HL-60/S4 (cell line): ENCODE measurements around the gene RNU1-2.
"Not testable (repeated sequence)": the region's sequence is repeated elsewhere in the genome, so short reads cannot be mapped to it uniquely, and the experiment has no call there.

Experiments
- in situ Hi-C: fragments of 300-500 bp; cut with MboI; formaldehyde crosslinking; loops from 2 replicates; pipeline ENCODE4 v1.14.3; 2022; ENCODE audit warnings: low sequenced_read_pairs

RNU1-2 gene

DNA sequence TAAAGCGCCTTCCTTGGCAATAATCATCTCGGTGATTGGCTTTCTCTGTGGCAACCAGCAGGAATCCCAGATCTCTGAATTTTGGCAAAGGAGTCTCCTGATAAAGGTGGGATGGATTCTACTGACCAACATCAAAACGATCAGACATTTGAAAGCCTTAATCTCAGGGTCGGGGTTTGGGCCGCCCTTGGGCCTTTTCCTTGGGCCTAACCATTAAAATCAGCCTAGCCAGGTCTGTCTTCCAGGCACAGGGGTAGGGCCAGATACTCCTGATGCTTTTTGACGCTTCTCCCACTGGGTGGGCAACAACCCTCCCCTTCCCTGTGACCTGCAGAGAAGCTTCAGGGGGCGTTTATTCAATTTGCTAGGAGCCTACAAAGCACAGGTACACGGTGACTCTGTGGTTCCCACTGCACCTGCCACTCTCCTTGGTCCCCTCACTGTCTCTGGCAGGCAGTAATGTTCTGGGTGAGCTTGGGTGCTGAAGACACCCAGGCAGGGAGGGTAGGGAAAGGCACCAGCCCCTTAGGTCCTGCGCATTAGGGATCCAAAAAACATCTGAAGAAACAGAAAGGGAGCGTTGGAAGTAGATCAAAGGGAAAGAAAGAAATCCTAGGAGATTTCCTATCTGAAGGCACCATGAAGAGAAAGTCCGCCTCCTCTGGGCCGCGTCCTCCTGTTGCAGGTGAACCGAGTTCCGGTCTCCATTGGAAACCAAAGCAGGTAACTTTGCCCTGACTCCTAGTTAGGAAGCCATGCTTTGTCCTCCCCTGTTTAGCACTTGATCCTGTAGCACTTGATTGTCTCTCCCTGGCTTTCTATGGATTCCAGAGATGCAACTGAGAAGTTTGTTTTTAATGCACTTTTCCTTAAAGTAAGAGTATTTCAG, 12.3 kb downstream of the RNU1-2 start:
- in situ Hi-C loops: loop anchor here (10.0 kb wide), 2 partner anchors 183 to 293 kb away; partner anchors contain the start of gene NBPF1

DNA sequence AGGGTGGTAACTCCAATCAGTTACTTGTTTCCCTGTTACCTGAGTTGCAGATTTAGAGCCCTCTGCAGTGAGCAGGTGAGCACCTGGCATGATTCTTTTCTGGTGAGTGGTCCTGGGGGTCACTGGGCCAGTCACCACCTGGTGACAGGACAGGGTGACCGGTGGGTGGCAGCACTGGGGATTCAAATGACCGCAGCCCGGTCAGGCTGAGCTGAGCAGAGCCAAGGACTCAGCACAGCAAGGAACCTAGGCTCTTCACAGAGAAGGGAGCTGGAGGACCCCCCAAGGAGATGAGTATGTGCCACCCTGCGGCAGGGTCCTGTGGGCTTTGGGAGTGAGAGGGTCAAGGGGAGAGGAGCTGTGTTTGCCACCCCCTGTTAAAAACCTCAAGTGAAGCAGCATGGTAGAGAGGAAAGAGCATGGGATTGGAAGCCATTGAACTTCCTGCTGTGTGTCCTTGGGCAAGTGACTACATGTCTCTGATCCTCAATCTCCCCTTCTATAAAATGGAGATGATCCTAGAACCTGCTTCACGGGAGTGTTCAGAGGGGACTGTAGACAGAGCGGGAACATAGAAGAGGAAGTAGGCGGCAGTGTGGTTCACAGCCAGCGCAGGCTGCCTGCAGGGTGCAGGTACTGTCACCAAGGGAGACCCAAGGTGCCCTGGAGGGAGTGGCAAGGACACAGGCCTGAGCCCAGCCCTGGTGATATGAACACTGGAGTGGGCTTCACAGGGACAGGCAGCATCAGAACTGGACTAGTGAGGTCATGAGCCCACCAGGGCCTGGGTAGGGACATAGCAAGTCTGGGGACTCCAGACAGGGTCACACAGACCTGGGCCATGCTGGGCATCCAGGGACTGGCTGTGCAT, 16.3 kb downstream of the RNU1-2 start:
- in situ Hi-C loops: not testable (repeated sequence)

DNA sequence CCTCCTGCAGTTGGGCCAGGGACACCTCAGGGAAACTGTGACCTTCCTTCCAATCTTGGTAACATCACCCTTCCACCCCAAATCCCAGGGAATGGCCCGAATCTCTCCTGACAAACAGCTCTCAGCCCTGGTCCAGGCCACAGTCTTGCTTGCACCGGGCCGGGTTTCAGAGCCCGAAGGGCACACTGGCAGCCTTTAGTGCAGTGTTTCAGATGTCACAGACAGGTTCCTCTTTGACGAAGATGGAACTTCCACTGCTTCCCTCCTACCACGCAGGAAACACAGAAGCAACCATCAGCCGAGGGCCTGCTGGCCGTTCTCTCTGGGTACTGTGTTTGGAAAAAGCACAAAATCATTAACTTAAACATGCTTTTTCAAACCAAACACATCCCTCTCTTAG, 17.0 kb downstream of the RNU1-2 start:
- in situ Hi-C loops: not testable (repeated sequence)

DNA sequence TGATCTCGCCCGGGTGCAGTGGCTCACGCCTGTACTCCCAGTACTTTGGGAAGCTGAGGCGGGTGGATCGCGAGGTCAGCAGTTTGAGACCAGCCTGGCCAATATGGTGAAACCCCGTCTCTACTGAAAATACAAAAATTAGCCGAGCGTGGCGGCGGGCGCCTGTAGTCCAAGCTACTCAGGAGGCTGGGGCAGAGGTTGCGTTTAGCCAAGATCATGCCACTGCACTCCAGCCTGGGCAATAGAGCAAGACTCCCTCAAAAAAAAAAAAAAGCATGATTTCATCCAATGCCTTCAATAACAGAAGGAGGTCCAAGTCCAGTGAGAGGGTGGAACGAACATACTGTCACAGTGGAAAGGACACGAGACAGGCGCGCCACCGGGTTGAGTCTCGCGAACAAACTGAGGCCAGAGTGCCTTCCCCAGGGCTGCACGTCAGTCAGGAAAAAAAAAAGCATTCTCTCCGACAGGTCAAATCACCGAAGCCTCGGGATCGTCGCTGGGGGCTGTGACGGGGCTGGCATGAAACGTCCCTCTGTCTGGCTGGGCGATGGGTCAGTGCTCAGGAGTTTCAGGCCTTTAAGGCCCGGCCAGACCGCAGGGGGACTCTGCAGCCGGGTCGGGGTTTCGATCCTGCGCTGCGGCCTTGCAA, 17.5 kb downstream of the RNU1-2 start:
- in situ Hi-C loops: no loop called here

DNA sequence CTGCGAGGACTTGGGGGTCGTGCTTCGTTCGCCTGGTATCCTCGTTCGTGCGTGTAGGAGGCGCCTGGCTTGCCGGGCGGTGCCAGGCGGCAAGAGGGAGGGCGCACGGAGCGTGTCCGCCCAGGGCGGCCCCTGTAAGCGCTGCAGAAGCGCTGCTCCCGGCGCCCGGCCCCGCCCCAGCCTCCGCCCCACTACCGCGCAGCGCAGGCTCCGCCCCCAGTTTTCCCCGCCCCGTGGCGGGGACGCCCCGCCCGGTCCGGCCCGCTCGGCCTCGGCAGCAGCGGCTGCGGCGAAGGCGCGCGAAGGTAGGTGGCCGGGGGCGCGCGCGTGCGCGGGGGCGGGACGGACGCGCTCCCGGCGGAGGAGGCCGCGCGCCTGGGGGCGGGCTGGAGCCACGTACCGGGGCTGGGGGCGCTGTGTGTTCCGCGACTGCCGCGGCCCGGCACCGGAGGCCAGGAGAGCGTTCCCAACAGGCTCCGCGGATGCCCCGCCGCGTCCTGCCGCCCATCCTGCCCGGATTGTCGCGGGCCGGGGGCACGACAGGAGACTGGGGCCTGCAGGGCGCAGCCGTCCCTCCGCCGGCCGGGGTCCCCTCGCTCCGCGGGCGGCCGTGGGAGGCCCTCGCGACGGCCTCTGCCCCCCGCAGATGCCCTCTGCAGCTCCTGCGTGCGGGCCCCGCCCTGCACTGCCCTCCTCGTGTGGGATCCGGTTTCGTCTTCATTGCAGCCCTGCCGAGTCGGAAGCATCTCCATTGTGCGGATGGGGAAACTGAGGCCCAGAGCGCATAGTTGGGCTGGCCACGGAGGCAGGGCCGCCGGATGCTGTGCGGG, 18.3 kb downstream of the RNU1-2 start:
- in situ Hi-C loops: no loop called here

DNA sequence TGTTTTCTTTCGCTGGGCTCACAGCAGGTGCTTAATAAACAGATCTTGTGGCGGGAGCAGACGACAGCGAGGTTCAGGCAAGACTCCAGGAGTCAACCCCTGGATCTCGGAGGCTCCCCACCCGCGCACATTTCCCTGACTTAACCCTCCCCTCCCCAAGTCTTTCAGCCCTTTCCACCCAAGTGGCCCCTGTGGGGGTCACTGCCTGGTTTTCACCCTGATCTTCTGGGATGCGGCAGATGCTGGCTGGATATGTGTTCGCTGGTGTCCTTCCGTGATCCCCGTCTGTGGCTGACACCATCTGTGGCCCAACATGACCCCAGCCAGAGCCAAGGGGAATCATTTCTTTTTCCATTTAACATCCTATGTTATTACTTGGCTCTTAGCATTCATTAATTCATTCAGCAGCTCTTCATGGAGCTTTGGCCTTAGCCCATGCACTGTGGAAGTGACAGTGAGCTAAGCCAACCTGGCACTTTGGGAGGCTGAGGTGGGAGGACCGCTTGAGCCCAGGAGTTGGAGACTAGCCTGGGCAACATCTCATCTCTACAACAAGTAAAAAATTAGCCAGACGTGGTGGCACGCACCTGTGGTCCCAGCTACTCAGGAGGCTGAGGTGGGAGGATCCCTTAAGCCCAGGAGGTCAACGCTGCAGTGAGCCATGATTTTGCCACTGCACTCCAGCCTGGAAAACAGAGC, 19.3 kb downstream of the RNU1-2 start:
- in situ Hi-C loops: not testable (repeated sequence)

DNA sequence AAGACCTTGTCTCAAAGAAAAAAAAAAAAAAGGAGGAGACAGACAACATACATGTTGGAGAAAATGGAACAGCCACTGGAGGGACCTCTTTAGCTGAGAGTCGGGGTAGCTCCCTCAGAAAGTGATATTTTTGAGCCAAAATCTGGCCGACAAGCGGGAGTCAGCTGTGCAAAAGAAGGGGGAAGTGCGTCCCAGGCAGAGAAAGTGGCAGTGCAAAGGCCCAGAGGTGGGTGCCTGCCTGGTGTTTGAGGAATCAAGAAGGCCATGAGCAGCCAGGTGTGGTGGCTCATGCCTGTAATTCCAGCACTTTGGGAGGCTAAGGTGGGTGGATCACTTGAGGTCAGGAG, 19.8 kb downstream of the RNU1-2 start:
- in situ Hi-C loops: no loop called here

DNA sequence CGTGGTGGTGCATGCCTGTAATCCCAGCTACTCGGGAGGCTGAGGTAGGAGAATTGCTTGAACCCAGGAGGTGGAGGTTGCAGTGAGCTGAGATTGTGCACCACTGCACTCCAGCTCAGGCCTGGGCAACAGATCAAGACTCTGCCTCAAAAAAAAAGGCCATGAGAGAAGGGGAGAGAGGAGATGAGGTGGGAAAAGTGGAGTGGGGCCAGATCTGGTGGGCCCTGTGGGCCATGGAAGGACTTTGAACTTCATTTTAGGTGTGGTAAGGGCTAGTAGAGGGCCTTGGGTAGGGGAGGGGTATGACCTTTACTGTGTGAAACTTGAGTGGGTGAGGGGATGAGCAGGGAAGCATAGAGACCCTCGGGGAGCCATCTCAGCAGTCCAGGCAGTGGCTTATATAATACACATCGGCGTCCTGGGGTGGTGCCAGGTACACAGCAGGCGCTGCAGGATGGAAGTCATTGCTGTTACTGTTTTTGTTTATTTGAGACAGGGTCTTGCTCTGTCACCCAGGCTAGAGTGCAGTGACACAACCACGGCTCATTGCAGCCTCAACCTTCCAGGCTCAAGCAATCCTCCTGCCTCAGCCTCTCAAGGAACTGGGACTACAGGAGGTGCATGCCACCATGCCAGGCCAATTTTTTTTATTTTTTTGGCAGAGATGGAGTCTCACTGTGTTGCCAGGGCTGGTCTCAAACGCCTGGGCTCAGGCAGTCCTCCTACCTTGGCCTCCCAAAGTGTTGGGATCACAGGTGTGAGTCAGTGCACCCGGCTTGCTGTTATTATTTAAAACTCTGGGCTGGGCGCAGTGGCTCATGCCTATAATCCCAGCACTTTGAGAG, 20.5 kb downstream of the RNU1-2 start:
- in situ Hi-C loops: not testable (repeated sequence)

DNA sequence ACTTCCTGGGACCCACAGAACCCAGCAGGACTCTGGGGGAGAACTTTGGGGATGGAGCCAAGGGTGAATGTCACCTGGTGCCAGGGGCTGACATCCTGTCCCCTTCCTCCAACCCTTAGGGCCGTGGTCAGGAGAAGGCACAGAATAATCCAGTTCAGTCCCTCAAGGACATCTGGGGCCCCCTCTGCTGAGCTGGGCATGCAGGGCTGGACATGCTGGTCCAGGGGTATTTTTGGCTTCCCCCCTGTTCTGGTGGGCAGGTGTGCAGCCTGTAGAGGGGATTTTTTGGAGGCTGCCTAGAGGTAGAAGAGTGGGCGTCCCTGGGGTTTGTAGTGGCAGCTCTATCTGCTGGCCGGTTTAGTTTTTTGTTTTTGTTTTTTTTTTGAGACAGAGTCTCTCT, 22.6 kb downstream of the RNU1-2 start:
- in situ Hi-C loops: no loop called here

DNA sequence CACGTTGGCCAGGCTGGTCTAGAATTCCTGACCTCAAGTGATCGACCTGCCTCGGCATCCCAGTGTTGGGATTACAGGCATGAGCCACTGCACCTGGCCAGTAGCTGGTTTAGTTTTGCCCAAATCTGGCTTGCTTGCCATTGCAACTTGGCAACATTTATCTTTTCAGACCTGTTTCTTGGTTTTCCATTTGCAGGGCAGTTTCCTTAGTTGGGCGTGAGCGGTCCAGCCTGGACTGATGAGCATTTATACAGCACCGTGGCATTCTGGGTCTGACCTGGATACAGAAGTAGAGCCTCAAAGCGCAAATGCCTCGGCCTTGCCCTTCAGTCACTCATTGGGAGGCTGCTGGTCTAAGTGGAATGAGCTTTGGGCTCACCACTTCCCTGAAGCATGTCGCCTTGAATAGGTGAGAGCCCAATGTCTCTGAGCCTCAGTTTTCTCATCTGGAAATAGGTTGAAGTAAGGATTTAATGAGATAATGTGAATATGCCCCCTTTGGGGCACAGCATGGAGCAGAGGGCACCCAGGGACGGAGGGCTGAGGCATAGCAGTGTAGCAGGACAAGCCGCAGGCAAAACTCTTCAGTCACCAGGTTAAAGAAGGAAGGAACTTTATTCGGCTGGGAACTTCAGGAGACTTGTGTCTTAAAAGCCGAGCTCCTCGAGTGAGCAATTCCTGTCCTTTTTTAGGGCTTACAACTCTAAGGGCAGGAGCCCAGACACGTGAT, 23.3 kb downstream of the RNU1-2 start:
- in situ Hi-C loops: not testable (repeated sequence)

DNA sequence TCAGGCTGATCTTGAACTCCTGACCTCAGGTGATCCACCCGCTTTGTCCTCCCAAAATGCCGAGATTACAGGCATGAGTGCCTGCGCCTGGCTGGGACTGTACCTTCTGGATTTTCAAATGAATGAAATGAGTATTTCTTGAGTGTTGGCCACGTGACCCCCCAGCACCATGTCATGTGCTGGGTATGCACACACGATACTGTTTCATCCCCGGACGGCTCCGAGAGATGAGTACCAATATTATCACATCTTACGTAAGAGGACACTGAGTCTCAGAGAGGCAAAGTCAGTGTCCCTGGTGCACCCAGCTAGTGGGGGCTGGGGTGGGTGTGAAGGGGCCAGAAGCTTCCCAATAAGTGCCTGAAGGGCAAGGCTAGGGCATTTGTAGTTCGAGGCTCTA, 25.2 kb downstream of the RNU1-2 start:
- in situ Hi-C loops: no loop called here

DNA sequence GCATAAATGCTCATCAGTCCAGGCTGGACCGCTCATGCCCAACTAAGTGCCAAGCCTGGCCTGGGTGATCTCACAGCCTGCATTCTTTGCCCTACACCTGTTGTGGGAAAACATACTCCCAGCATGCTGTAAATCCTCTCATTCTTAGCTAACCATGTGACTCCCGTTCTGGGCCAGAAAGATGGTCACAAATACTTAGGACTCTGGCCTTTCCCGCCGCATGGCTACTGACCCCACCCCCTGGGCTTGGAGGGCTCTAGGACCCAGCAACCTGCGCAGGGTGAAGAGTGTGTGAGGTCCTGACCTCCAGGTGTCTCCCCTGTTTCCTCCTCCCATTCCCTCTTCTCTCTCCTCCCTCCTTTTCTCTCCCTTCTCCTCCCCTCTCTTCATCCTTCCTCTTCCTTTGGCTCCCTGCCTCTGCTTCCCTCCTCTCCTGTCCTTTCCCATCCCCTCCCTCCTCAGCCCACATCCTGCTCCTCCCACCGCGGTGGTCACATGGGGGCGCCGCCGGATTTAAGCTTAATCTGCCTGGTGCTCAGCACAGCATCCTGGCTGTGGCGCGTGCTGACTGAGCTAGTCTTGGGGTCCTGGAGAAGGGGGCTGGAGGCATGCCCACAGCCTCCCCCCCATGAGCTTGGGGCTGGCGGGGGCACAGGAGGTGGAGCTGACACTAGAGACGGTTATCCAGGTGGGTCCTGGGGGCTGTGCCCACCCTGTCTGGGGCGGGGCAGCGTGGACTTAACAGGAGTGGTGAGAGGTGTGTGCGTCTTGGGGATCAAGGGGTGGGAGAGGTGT, 25.8 kb downstream of the RNU1-2 start, which contains the start of gene CROCC:
Gene CROCC (plus strand): TSS at position 541 of the 795 bp plus-strand sequence. CDS start 88 bp downstream, at position 629.
- in situ Hi-C loops: no loop called here

DNA sequence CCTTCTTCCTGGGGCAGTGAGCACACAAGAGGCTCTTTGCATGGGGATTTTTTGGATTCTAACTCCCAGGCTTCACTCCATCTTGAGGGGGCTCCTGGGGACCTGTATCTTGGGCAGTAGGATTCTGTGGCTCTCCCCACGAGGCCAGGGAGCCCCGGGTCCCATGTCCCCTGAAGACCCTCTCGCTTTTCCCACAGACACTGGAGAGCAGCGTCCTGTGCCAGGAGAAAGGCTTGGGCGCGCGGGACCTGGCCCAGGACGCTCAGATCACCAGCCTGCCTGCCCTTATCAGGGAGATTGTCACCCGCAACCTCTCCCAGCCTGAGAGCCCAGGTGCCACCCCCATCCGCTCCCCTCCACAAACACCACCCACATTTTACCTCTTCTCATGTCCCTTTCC, 26.7 kb downstream of the RNU1-2 start:
- in situ Hi-C loops: no loop called here

DNA sequence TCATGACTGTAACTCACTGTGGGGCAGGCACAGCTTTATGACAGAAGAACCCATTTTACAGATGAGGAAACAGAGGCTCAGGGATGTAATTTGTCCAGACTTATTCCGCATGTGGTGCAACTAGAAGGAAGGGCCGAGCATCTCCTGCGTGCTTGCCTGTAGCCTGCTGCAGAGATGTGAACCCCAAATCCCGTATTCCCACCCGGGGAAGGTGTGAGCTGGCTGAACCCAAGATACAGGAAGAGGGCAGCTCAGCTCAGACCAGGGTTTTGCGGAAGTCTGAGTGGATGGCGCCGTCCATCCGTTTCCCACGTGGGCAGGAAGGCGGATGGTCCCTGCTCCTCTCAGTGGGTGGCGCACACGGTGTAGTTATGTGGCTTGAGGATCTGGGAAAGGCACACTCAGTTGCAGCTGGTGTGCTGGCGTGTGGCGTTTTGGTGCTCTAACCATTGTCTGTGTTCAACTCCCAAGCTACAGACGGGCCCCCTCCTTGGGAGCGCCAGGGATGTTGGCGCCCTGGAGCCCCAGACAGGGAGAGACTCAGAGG, 27.2 kb downstream of the RNU1-2 start:
- in situ Hi-C loops: no loop called here

DNA sequence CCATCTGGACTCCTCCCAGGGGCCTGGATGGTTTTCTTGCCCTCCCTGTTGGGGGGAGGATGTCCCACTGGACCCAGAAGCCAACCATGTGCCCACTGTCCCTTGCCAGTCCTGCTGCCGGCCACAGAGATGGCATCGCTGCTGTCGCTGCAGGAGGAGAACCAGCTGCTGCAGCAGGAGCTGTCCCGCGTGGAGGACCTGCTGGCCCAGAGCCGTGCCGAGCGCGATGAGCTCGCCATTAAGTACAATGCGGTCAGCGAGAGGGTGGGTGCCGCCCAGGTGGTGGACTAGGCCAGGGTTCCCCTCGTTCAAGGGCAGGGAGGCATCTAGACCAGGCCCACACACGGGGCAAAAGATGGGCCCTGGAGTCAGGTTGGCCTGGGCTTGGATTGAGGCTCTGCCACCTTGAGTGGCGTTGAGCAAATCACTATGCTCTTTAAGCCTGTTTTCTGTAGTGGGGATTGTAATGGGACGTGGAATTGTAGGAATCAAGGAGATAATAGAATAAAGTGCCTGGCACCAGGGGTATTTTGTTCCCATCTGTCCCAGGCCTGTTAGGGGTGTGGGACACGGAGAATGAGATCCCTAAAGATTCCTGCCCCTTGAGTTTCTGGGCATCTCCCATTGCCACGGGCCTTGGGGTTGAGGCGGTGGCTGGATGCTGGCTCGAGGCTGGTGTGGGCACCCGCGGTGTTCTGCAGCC, 28.6 kb downstream of the RNU1-2 start:
- in situ Hi-C loops: no loop called here

DNA sequence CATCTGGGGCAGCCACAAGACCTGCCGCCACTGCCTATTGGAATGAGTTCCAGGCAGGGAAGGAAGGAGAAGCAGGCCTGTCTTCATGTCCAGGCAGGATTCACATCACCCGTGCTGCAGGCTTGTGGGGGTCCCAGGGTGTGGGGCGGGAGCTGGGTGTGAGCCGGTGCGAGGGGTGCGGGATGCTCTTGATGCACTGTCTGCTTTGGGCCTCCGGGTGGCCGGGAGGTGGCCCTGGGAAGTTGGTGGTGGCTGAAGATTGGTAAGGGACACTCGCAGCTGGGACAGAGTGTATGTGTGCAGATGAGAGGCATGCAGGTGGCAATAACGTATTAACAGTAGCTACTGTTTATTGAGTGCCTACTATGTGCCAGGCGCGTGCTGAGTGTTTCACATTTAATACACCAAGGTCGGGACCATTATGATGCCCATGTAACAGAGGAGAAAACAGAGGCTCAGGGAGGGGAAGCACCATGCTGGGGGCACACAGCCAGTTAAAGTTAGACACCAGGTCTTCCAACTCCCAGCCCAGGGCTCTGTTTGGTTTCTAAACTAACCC, 29.2 kb downstream of the RNU1-2 start:
- in situ Hi-C loops: no loop called here
